ENCODE data around the gene TKTL1.
"Not testable (repeated sequence)": the region's sequence is repeated elsewhere in the genome, so short reads cannot be mapped to it uniquely, and the experiment has no call there.

Gene TKTL1

DNA sequence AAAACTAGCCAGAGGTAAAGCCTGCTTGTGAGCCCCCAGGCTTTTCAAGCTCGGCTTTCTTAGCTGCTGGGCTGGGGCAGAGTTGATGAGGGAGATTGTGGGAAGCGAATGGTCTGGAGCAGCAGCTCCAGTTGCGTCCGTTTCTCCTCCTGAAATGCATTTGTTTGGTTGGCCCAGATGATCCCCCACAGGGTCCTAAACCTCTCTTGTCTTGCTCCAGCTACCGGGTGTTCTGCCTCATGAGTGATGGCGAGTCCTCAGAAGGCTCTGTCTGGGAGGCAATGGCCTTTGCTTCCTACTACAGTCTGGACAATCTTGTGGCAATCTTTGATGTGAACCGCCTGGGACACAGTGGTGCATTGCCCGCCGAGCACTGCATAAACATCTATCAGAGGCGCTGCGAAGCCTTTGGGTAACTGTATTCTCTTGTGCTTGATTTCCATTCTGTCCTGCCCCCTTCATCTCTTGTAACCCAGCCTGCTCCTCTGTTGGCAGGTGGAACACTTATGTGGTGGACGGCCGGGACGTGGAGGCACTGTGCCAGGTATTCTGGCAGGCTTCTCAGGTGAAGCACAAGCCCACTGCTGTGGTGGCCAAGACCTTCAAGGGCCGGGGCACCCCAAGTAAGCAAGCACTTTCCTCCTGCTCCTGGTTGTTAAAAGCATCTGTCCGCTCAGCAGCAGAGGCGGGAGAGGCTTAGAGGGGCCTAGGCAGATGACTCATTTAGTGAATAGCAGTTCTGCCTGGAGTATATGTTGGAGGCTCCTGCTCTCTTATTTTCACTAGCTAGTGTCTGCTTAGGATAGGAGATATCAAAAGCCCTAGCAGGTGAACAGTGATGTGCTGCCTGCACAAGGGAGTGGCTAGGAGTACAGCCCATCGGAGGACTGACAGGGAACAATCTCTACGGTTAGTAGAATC is 15.3 kb downstream of the TKTL1 start:
- no peak for DNase-seq

DNA sequence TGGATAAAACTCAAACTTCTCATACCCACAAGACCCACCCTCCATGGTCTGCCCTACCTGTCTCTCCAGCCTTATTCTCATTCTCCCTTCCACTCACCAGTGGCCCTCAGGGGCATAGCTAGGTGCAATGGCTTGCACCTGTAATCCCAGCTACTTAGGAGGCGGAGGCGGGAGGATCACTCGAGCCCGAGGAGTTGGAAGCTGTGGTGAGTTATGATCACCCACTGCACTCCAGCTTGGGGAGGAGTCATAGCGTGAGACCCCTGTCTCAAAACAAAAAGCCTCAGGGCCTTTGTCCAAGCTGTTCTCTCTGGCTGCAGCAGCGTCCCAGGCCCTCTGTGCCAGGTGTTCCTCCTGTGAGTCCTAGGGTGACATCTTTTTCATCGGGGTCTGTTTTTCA is 16.5 kb downstream of the TKTL1 start:
- no peak for DNase-seq

DNA sequence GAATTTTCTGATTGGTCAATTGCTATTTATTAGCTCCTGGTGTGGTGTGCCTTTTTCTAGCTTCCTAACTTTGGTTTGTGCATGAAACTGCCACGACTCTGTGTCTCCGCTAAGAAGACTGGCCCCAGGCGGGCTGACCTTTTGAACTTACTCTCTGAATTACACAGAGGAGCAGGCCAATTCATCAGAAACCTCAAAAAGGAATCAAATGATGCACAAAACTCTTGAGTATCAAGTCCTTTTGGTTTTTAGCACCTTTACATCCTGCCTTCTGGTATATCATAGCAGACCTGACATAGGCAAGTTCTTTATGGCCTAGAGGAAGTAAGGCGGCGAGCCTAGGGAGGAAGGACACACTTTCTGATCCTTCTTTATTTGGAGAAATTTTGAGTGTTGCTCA is 17.6 kb downstream of the TKTL1 start:
- DNase-seq = peak; percentile 19

DNA sequence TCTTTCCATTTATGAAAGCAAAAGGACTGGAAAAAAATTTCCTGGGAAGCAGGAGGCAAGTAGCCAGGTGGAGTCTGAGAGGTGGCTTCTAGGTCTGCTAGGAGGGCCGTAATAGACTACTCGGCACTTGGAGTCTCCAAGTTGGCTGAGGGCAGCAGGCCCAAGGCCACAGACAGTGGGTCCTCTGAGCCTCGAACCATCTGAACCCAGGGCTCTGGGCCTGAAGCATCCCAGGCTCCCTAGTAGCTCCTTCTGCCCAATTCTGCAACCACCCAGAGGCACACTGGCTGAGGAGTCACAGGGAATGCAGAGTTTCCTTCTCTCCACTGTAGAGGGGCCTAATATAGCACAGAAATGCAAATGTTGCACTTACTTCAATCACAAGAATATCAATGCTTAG is 19.8 kb downstream of the TKTL1 start:
- DNase-seq = no peak

DNA sequence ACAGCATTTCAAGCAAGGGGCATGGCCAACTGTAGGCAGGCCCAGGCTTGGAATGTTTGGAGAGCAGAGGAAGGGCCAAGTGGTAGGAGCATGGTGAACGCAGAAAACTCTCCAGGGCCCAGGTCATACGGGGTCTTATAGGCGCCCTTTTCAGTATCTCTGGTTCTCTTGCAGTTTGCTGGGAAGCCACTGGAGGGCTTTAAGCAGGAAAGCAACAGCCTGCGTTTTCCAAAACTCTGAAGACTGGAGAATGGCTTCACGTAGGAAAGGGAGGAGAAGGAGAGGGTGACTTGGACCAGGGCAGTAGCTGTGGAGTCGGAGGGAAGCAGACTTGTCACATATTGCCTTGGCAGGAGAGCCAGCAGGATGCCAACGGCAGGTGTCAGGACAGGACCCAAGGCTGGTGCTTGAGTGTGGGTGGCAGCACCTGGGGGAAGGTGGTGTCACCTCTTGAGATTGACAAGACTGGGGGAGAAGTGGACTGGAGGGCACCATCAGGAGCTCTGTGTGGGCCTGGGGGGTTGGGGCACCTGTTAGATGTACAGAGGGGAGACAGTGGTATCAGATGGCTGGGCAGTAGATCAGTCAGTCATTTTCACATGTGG is 21.9 kb downstream of the TKTL1 start:
- DNase-seq = no peak

DNA sequence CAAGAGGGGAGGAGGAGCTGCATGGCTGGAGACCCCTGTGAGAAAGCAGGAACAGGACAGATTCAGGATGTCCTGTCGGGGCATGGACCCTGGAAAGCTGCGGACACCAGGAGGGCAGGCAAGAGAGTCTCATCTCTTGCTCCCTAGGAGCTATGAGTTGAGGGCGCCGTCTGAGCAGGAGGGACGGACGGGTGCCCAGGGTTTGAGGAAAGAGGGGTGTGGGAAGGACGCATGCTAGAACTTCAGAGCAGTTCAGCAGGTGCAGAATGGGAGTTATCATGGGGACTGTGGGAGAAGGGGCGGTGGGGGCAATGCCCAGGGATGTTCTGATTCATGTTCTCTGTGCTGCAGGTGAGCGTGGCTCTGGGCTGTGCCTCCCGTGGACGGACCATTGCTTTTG is 24.8 kb downstream of the TKTL1 start:
- DNase-seq = no peak

DNA sequence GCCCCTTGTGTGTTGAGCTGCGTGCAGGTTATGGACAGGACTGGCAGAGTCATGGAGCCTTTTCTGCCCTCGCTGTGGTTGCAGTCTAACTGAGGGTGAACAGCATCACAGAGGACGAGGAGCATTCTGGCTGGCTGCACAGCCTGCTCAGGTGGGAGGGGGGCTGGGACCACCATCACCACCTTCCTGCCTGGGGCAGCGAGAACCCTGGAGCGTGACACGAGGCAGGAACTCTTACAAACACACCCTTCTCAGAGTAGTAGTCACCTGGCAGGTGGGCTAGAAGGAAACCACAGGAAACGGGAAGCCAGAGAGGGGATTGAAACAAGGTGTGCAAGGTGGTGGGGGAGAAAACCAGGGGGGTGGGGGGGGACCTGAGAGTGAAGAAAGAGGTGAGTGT is 25.6 kb downstream of the TKTL1 start:
- no peak for DNase-seq

DNA sequence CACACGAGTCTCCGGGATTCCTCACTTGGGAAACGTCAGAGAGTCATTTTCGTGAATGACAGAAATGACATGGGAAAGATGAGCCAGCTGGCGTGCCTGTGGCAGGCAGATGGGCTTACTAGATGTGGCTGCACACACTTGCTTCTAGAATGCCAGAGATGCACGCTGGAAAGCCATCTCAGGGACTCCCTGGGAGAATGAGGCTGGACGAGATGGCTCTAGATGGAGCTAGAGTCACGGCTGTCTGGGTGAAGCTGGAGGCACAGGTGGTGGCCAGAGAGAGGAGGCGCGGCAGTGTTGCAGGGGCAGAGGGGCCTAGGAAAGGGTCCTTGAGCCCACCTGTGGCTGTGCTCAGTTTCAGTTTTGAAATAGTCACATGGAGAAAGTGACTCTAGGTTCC is 26.0 kb downstream of the TKTL1 start:
- no peak for DNase-seq

DNA sequence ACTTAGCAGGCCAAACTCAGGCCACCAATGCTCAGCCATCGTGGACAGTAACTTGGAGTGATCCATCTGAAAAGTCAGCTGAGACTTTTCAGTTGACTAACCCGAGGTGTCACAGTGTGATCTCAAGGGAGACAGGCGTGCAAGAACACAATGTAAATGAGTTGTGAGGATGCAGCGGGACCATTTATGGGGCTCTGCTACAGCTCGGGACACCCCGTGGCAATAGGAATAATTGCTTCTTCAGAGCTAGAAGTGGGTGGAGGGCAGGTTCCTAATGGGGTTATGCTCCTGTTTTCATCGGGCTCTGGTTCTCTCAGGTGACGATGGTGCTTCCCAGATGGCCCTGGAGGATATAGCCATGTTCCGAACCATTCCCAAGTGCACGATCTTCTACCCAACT is 27.3 kb downstream of the TKTL1 start:
- no peak for DNase-seq

DNA sequence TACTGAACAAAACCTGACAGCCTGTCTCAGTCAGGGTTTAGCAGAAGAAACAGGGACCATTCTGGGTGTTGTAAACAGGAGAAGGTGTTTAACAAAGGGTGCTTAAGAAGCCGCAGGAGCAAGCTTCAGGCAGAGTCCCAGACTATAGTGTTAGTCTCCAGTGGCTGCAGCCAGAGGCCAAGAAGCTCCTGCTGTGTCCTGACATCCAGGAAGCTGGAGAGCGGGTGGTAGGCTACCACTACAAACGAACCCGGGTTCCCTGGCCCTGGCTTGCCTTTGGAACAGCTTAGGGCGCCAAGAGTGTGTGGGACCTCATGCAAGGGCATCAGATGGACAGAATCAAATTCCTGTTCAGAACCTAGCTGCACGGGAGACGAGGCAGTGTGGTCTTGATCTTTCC is 27.9 kb downstream of the TKTL1 start:
- DNase-seq = no peak

DNA sequence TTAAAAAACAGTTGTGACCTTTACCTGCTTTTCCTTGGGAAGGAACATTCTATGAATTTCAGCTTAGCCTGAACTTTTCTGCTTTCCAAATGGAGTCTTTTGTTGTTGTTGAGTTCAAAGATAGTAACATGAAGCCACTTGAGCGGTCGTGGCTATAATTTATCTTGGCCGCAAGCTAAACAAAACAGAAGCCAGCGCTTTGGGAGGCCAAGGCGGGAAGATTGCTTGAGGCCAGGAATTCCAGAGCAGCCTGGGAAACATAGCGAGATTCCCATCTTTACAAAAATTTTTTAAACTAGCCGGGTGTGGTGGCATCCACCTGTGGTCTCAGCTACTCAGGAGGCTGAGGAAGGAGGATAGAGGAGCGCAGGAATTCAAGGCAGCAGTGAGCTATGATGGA is 29.9 kb downstream of the TKTL1 start:
- DNase-seq = no peak

DNA sequence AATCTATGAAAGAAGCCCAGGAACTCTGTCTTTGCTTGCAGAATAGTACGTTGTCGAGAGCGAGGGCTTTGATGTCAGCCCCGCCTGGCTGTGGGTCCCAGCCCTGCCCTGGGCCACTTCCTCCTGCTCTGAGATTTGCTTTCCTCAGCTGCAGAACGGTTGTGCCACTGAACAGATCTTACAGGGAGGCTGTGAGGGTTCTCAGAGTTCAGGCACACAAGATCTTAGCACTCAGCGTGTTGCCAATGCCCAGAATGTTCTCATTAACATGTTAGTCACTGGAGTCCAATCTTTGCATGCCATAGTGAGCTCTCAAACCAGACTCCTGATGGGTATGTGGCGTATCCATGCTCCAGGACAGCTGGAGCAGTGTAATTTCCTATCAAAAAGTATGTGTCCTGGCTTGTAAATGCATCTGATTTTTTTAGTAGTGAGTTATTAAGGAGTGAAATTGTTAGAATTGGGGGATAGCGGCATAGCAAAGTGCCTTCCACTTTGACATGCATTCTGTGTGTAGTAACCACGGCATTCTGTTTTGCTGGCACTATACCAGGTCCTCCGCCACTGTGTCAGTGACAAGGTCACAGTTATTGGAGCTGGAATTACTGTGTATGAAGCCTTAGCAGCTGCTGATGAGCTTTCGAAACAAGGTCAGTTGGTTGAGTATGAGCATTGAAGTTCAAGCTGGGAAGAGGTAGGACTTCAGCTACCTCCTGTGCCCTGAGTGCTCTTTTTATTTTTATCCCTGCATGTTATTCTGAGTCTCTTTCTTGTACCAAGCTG is 31.6 kb downstream of the TKTL1 start:
- peak; percentile 60 for DNase-seq

DNA sequence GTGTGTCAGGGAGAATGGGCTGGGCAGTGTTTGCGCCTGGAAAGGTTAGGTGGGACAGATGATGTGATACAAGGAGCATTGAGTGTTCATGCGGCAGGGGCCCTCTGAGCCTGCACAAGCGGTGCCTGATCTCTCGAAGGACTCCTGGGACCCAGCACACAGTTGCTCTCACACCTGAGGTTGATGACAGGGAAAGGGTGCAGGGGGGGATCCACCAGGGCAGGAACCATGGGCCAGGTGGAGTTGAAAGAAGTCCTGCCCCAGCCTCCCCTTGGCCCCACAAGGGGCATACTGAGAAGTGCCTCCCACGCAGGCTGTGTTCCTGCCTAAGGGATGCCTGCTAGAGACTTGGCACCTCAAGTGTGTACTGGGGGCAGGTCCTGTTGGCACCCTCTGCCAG is 33.1 kb downstream of the TKTL1 start:
- DNase-seq = no peak

DNA sequence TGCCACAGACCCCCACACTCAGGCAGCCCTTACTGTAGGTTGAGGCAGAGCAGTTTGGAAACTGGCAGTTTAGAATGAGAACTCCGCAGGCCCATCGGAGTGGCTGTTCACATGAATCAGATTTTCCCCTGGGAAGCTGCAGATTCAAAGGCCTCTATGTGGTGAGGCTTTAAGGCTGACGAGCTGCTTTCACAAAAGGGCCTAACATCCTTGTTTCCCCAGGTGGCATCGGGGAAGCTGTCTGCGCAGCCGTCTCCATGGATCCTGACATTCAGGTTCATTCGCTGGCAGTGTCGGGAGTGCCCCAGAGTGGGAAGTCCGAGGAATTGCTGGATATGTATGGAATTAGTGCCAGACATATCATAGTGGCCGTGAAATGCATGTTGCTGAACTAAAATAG is 33.7 kb downstream of the TKTL1 start:
- DNase-seq = no peak

DNA sequence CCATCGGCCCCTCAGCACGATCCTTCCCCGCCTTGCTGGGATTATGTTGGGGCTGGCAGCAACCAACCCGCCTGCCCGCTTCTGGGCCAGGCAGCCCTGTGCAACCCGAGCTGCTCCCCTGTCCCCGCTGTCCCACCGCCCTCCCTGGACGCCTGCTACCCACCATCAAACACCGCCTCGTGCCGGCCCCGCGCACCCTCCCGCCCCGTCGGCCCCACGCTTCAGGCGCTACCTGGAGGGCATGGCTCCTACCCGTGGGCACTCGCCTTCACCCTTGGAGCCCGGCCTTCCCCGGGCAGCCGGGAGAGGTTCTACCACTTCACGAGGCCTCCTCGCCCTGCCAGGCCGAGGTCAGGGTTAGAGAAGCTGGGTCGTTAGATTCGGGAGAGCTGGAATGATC is 37.0 kb downstream of the TKTL1 start:
- no peak for DNase-seq

DNA sequence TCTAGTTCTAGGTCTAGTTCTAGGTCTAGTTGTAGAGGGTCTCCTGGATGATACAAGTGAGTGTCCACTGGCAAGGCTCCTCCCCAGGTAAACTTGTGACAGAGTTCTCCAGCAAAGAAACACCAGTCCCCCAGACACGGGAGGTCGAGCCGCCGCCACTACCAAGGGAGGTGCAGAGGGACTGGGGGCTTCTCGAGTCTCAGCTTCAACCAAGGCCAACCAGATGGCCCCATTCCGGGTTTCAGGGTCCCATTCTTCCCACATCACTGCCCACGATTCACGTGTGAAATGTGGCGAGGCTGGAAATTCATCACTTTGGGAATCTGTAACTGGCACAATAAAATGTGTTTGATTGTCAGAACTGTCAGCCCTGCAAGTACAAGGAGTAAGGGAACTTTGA is 37.5 kb downstream of the TKTL1 start:
- no peak for DNase-seq

DNA sequence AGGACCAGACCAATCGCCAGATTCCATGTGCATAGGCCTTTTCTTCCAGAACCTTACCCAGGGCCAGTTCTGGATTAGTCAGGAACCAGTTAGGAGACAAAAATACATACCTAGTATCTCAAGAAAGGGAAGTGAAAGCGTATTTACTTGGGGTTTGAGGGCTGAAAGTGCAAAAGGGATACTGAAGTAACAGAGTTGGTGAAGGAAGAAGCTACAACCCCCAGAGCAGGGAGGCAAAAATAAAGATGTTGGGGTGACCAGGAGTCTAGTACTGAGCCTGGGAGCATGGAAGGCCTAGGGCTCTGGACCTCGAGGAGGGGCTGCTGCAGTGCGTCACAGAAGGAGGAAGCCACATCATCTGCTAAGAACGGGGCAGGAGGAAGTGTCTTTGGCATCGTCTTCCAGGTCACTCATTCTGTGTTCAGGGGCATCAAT is 38.3 kb downstream of the TKTL1 start:
- no peak for DNase-seq

DNA sequence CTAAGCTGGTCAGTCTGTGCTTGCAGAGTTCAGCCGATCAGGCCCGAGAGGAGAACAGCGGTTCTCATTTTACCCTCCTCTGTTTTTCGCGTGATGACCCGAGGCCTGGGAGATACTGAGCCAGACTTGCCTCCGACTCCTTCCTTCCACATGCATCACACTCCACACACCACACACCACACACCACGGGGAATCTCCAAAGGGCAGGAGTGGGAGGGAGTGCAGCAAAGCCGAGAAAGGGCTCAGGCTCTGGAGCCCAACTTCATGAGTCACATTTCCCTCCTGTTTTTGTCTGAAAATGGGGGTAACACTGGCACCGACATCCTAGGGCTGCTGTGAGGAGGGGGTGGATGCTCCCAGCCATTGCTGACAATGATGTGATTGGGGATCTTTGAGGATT is 38.9 kb downstream of the TKTL1 start:
- no peak for DNase-seq

DNA sequence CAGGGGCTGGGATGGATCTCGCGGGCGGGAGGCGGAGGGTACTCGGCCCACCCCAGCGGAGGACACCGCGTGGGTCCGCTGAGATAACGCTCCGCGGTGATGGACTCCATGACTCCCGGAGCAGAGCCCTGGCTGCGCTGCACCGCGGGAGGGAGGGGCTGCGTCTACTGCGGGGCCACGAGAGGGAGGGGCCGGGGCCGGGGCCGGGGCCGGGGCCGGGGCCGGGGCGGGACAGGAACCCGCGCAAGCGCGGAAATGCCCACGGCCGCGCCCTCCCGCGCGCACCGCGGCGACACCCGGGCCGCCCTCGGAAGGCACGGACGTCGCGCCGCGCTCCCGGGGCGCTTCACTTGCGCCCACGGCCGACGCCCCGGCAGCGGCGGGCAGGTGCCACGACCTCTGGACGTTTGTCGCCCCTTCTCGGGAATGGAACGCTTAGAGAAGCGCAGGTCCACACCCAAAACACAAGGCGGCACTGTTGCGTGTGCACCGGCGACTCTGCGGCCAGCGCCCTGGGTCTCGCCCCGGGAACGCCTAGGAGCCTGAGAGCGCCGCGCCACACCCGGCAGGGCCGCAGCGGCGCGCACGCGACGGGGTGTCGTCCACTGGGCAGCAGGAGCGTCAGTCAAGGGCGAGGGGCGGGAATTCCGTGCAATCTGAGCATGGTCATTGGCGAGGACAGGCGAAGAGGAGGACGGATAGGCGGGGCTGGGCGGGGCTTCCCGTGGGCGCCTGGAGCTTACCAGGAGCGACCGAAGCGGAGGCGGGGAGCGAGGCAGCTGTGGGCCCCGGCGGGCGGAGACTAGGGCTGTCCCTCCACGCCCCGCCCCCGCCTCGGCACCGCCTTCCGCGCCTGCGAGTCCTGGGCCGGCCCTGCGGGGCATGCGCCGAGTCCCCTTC is 46.1 kb downstream of the TKTL1 start:
- not testable (repeated sequence) for DNase-seq

DNA sequence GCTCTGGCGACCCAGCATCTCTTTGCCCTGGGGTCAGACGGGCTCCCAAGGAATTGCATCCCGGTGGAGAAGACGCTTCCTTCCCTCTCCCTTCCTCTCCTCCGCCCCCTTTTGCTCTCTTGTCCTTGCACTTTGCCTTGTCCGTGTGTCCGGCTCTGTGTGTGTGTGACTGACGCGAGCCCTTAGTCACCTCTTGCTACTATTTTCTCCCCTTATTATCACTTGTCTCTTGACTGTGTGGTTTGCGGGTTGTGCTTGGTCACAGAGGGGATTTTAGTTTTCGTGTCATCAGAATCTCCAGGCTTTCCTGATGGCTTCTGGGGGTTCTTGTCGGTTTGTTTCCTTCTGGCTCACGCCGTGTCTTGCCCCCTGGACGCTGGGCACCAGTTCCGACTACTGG is 47.5 kb downstream of the TKTL1 start:
- not testable (repeated sequence) for DNase-seq

DNA sequence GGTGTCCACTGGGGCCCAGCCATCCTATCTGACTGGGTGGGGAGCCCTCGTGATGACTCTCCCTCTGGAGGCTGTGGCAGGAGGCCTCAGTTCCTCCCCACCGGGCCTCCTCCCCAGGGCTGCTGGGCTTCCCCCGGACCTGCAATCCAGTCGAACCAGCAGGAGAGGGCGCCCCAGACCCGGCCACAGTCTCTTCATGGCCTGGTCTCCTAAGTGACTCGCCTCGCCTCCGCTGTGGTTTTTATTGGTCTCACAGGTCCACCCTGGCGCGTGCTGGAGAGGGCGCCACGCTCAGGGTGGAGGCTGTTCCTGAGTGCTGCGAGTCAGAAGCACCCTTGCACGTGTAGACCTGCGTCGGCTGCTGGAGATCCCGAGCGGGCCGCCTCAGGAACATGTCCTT is 48.0 kb downstream of the TKTL1 start:
- not testable (repeated sequence) for DNase-seq

DNA sequence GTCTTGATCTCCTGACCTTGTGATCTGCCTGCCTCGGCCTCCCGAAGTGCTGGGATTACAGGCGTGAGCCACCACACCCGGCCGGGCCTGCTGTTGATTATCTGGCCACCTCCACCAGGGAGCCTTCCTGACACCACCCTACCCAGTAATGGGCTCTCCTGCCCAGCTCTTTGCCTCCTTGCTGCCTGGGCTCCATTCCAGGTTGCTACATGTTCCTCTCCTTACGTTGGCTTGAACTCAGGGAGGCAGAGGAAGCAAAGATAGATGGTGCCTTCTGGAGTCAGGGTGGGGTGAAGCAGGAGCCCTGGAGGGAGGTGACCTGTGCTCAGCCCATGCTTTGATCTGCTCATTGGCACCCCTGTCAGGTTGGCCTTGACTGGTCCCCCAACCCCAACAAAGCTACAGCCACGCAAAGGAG is 52.5 kb downstream of the TKTL1 start:
- DNase-seq = no peak
